K562 (cell line): Measurements from ENCODE around the gene LRRC47. TPM values are rescaled to one million over a fixed set of nuclear protein-coding genes. Genes with fewer than 3 reads are reported as not detected.
A peak's percentile ranks its signal among the peaks of the same experiment; 100 is the strongest.

Experiments used
- BCLAF1 ChIP-seq, 2 experiments: fragments of 450-650 bp in 1 of 2; IDR thresholded peaks; 2 replicates each; pipeline ENCODE4 v1.6.1; 2011 to 2017; ENCODE audit warnings: low read depth in 2 of 2, antibody characterized with exemption in 1 of 2, borderline replicate concordance in 1 of 2, low read length in 1 of 2, mild to moderate bottlenecking in 1 of 2, mixed read lengths in 1 of 2; ENCODE audit not compliant: control insufficient read depth in 1 of 2
- CBFB ChIP-seq: sonication (generic); formaldehyde crosslinking; IDR thresholded peaks from 2 replicates; pipeline ENCODE4 v1.4.0; 2020; ENCODE audit warnings: mild to moderate bottlenecking, missing genetic modification reagents
- CCAR2 ChIP-seq: fragments of 200-400 bp; formaldehyde crosslinking; IDR thresholded peaks from 2 replicates; pipeline ENCODE4 v1.6.1; 2017; ENCODE audit warnings: mild to moderate bottlenecking, low read depth, low read length
- GATA2 ChIP-seq: sonication (generic); formaldehyde crosslinking; IDR thresholded peaks from 2 replicates; pipeline ENCODE4 v1.4.0; 2020; ENCODE audit warnings: mild to moderate bottlenecking, missing genetic modification reagents
- HDAC6 ChIP-seq: IDR thresholded peaks from 2 replicates; pipeline ENCODE4 v1.6.1; 2012; ENCODE audit warnings: low read depth, mild to moderate bottlenecking, control low read depth, inconsistent platforms, low read length, moderate library complexity
- KDM5B ChIP-seq: fragments of 200-600 bp; sonication (generic); IDR thresholded peaks from 2 replicates; pipeline ENCODE4 v1.6.1; 2012; ENCODE audit warnings: low read depth, mild to moderate bottlenecking, moderate library complexity, low read length, control low read depth, inconsistent platforms; ENCODE audit not compliant: insufficient replicate concordance
- NFIC ChIP-seq: fragments of 450-650 bp; IDR thresholded peaks from 2 replicates; pipeline ENCODE4 v1.6.1; 2017; ENCODE audit warnings: mild to moderate bottlenecking, inconsistent platforms
- NRF1 ChIP-seq, 2 experiments: fragments of 450-650 bp; IDR thresholded peaks in 1 of 2; conservative IDR thresholded peaks in 1 of 2; 2 replicates each; pipeline ENCODE4 v1.6.1; 2014; ENCODE audit warnings: mild to moderate bottlenecking in 2 of 2
- POLR2G ChIP-seq: fragments of 200-400 bp; formaldehyde crosslinking; IDR thresholded peaks from 2 replicates; pipeline ENCODE4 v1.6.1; 2017; ENCODE audit warnings: low read depth, mild to moderate bottlenecking, antibody characterized with exemption, low read length, moderate library complexity
- RFX1 ChIP-seq: fragments of 450-650 bp; IDR thresholded peaks from 2 replicates; pipeline ENCODE4 v1.6.1; 2016; ENCODE audit warnings: mild to moderate bottlenecking, moderate library complexity
- SMC3 ChIP-seq: conservative IDR thresholded peaks from 2 replicates; pipeline ENCODE4 v1.6.1; 2011; ENCODE audit warnings: low read depth, low read length, improper control_type of control experiment; ENCODE audit not compliant: insufficient read depth
- TFAP4 ChIP-seq: sonication (generic); formaldehyde crosslinking; IDR thresholded peaks from 2 replicates; pipeline ENCODE4 v1.8.0; 2022; ENCODE audit warnings: missing genetic modification reagents, mild to moderate bottlenecking, moderate library complexity, borderline replicate concordance
- YY1 ChIP-seq, 3 experiments: IDR thresholded peaks; 2 replicates each; pipeline ENCODE4 v1.6.1; 2011; ENCODE audit warnings: low read length in 2 of 3, mild to moderate bottlenecking in 2 of 3, moderate library complexity in 2 of 3, borderline replicate concordance in 1 of 3, control low read depth in 1 of 3, low read depth in 1 of 3; ENCODE audit not compliant: insufficient read depth in 3 of 3, insufficient replicate concordance in 2 of 3, control insufficient read depth in 1 of 3, insufficient read length in 1 of 3; ENCODE audit errors: extremely low read depth in 1 of 3
- ZBTB1 ChIP-seq: sonication (generic); formaldehyde crosslinking; IDR thresholded peaks from 2 replicates; pipeline ENCODE4 v1.8.1; 2023; ENCODE audit warnings: missing genetic modification reagents, low read depth, mild to moderate bottlenecking, borderline replicate concordance
- ZBTB11 ChIP-seq, 3 experiments: fragments of 200-800 bp in 1 of 3; fragments of 250-450 bp in 1 of 3; fragments of 450-650 bp in 1 of 3; sonication (Bioruptor Pico) in 1 of 3; sonication (Bioruptor generic) in 1 of 3; formaldehyde crosslinking in 1 of 3; IDR thresholded peaks; 2 replicates each; pipeline versions ENCODE4 v1.6.1 to v1.8.0; 2016 to 2022; ENCODE audit warnings: mild to moderate bottlenecking in 2 of 3, missing genetic modification characterization in 2 of 3, missing compliant biosample characterization in 1 of 3, moderate library complexity in 1 of 3
- ZNF311 ChIP-seq: fragments of 250-450 bp; sonication (Bioruptor Pico); IDR thresholded peaks from 2 replicates; pipeline ENCODE4 v1.4.0; 2020; ENCODE audit warnings: mild to moderate bottlenecking, moderate library complexity
- ZNF696 ChIP-seq: fragments of 250-450 bp; sonication (Bioruptor Pico); conservative IDR thresholded peaks from 2 replicates; pipeline ENCODE4 v1.4.0; 2020; ENCODE audit warnings: mild to moderate bottlenecking, moderate library complexity
- ZZZ3 ChIP-seq: fragments of 450-650 bp; IDR thresholded peaks from 2 replicates; pipeline ENCODE4 v1.6.1; 2016; ENCODE audit warnings: antibody characterized with exemption, mild to moderate bottlenecking, moderate library complexity
- polyA plus RNA-seq, 8 experiments: library from polyadenylated mRNA; depleted of rRNA in 4 of 8; stranded (reverse) in 5 of 8; unstranded in 3 of 8; fragments of >200 nt; fragmentation: Nextera tagmentation in 2 of 8; fragmentation: Illumina TruSeq in 1 of 8; extraction: Ambion mirVana in 2 of 8; extraction: Trizol in 1 of 8; gene quantifications; 2 replicates each; pipeline versions ENCODE4 v1.2.1 to v1.2.3, GENCODE V29; 2011 to 2014; ENCODE audit warnings: inconsistent platforms in 1 of 8, missing spikeins in 1 of 8
- total RNA-seq, 7 experiments: library from RNA; depleted of rRNA in 6 of 7; stranded (reverse); fragments of >200 nt in 6 of 7; fragmentation: Illumina TruSeq in 2 of 7; extraction: Trizol in 2 of 7; gene quantifications; 2 replicates each; pipeline versions ENCODE4 v1.2.1 to v1.2.3, GENCODE V29; 2011 to 2021; ENCODE audit warnings: low replicate concordance in 1 of 7

Gene LRRC47
- total and polyA plus RNA-seq, 9 of the 15 experiments (the other 6 are each of a cell fraction or from before 2014, with no cell fraction given) = 4.6 to 68.0 (median 35.9) TPM

GRCh38 chr1:3775490-3776230 lies 20.6 kb downstream of the LRRC47 start (continued):
- TF ChIP-seq TFAP4 (CRISPR knock-in tag) (peak; percentile 99), ZBTB1 (CRISPR knock-in tag) (peak; percentile 69; the same call in 1 of the 2 replicates), KDM5B (no peak), YY1 (IDR thresholded peaks at IDR 0.05; ENCODE audit: borderline replicate concordance in 1 of 3, control insufficient read depth in 1 of 3, extremely low read depth in 1 of 3, insufficient read depth in 3 of 3, insufficient read length in 1 of 3, insufficient replicate concordance in 2 of 3, low read depth in 1 of 3, low read length in 2 of 3) (peak in 2 of 3 experiments; percentile 10 to 27), GATA2 (CRISPR knock-in tag) (no peak), SMC3 (peak; percentile 32; the same call in 1 of the 2 replicates), CCAR2 (no peak), NFIC (peak; percentile 93), CBFB (peak; percentile 40; the same call in 1 of the 2 replicates), RFX1 (no peak), ZNF311 (peak; percentile 66; the same call in 1 of the 2 replicates), HDAC6 (no peak), POLR2G (peak; percentile 62), ZZZ3 (no peak), NRF1 (conservative IDR thresholded peaks at IDR 0.05 in 1 of 2, IDR thresholded peaks at IDR 0.05 in 1 of 2) (peak in 1 of 2 experiments; percentile 42; a peak in 3 of 4 replicates), ZBTB11 (CRISPR knock-in tag; IDR thresholded peaks at IDR 0.05) (peak in 1 of 3 experiments; percentile 72; a peak in 2 of 6 replicates), BCLAF1 (IDR thresholded peaks at IDR 0.05; ENCODE audit: borderline replicate concordance in 1 of 2, control insufficient read depth in 1 of 2, low read depth in 2 of 2, low read length in 1 of 2) (no peak), ZNF696 (CRISPR knock-in tag) (no peak)
